GM21360 (cell line): ENCODE data around the gene TSPAN7.

Experiments used
- ATAC-seq: cut with Tn5 transposase; IDR thresholded peaks from one replicate; pipeline ENCODE4 v1.9.1; 2021; ENCODE audit warnings: mild to moderate bottlenecking, moderate library complexity; ENCODE audit not compliant: unreplicated experiment

Gene TSPAN7, protein sequence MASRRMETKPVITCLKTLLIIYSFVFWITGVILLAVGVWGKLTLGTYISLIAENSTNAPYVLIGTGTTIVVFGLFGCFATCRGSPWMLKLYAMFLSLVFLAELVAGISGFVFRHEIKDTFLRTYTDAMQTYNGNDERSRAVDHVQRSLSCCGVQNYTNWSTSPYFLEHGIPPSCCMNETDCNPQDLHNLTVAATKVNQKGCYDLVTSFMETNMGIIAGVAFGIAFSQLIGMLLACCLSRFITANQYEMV

DNA sequence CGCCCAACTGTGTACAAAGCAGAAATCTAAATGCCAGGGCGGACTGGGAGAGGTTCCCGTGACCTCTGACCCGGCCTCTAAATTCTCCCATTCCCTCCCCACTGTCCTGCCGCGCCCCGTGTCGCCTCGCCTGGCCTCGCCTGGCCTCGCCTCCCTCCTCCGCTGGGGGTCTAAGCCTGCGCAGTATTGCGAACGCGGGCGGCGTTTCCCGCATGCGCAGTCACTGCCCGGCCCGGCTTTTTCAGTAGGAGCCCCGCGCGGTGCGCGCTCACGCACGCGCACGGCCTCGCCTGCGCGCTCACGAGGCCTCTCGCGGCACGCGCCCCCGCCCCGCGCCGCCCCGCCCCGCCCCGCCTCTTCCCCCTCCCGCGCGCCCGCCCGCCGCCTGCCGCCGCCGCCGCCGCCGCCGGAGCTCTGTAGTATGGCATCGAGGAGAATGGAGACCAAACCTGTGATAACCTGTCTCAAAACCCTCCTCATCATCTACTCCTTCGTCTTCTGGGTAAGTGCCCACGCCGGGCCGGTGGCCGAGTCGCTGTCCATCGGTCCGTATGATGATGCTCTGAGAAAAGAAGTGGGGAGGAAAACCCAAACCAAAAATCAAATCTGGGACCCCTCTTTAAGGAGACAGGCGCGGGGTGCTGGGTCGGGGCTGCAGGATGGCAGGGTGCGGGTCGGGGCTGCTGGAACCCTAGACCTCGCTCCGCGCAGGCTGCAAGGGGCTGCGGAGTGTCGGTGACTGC lies at the start of gene TSPAN7:
TSS of gene TSPAN7 (plus strand) at position 417 of the 743 bp plus-strand sequence. CDS start at position 422, 5 bp downstream.
- peak; percentile 76 for ATAC-seq

- ATAC-seq, result no peak
Observed at GRCh38 chrX:38513112-38513742, 48.1 kb upstream of the TSPAN7 start.

GRCh38 chrX:38514016-38514854 lies 47.1 kb upstream of the TSPAN7 start:
- no peak for ATAC-seq

DNA sequence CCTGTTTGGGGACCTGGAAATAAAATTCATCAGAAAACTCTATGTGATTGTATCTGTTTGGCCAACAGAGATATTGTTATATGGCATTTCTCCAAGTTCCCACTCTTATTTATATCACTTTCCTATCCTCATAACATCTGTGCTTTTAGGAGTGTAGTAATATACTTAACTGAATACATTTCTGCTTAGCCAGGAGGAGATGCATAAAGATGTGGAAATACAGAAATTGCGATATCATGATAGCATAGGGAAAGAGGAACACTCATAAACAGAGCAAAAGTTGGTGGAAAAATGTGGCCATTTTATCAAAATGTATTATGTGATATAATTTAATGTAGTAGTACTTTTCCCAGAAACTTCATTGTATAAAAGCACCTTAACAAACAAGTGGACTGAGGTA lies 46.1 kb upstream of the TSPAN7 start:
- no peak for ATAC-seq

DNA sequence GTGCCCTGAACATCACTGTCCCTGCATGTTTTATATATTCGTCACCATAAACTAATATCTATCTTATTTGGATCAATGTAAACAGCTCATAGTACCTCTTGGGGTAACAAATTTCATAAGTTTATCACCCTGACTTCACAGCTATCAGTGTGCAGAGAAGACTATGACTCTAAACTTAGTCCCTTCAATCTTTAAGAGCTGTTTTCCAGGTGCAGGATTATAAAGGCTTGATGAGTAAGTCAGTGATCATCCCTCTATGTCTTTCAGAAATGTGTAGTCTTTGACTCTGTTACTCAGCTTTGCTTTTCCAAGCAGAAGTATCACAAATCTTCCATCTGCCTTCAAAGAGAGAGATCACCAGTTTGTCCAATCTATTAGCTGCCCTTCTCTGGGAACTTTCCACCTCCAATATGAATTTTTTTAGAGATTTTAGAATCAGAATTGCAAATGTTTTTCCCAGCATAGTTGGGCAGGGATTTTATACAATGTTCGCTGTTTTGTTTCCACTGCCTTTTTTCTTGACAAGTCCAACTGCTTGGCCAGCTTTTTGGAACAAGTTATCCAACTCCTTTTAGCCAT lies 45.1 kb upstream of the TSPAN7 start:
- no peak for ATAC-seq

- ATAC-seq, result no peak
Observed at GRCh38 chrX:38519651-38520050, 41.7 kb upstream of the TSPAN7 start.

- no peak for ATAC-seq
Observed at GRCh38 chrX:38538134-38538533, 23.2 kb upstream of the TSPAN7 start.

GRCh38 chrX:38539748-38540147 lies 21.6 kb upstream of the TSPAN7 start:
- no peak for ATAC-seq

GRCh38 chrX:38548508-38548907 lies 12.8 kb upstream of the TSPAN7 start:
- no peak for ATAC-seq

DNA sequence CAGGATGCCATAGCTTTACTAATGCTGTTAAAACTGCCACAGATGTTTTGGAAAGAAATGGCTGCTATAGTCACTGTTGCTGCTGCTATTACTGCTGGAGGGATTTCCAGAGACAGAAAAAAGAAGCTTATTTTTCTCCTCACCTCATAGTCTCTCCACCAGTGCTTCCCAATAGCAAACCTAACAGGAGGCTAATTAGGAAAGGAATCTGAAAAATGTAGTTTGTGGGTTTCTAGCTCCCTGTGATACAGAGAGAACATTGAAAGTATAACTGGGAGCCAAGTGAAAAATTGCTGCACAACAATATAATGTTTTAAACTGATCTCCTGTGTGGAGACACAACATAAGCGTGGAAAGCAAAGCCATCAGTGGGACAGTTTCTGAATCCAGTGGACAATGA lies 8.6 kb upstream of the TSPAN7 start:
- no peak for ATAC-seq

GRCh38 chrX:38558686-38559085 lies 2.7 kb upstream of the TSPAN7 start:
- no peak for ATAC-seq

DNA sequence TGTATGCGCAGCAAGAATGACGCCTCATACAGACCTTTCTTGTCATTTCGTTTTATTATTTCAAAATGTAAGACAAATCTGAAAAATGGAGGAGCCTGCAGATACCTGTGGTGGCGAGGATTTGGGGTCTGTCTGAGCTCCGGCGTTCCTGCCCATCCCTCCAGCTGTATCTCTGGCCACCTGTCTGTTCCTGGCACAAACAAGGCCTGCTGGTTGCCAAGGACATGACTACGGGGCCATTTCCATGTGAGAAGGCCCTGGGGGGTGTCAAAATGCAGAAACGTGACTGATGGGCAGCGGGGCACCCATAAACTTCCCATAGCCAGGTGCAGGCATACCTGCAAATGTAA lies 591 bp upstream of the TSPAN7 start:
- no peak for ATAC-seq

DNA sequence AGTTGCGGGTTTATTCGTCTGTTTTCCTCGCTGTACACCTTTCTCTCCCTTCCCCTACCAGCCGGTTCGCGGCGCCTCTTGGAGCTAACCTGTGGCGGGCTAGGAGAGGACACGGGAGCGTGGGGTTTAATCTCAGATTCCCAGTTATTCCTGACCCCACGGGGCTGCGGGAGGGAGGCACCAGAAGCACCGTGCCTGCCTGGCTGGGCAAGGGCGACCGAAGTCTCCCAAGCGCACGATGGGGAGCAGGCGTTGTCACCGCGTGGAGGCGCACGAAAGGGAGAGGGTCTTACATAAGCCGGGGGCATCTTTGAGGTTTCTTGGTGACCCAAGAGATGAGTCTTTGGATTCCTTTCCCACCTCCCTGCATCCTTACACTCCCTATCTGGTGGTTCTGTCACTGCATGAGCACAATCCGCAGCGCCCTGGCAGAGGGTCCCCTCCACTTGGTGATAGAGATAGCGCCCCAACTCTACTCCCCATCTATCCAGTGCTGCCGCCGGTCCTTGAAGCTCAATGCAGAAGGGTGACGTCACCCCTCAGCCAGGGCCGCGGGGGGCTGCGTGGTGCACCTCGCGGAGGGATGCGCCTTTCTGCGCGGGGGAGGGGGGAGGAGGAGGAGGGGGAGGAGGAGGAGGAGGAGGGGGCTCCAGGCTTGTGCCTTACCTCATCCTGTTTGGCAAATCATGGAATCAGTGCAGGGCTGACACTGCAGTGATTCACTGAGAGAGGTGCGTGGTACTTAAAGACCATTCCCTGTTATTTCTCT lies 793 bp downstream of the TSPAN7 start:
- ATAC-seq, result no peak

- ATAC-seq, result no peak
Observed at GRCh38 chrX:38563030-38563429, 1.7 kb downstream of the TSPAN7 start.

DNA sequence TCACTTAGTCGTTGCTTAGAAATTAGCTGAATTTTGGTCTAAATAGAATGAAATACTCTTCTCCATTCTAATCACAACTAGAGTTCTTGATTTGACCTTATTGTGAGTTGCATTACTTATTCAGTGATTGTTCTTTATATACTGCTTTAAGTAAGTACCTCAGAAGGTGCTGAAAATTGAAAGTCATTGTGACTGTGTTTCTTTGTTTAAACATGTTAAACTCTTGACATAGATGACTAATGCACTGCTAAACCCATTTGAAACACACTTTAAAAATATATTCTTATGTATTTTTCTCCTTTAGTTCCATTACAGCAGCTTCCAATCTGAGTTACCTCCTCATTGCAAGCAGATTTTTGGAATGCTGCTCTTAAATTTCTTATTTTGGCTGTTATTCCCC lies 9.1 kb downstream of the TSPAN7 start:
- ATAC-seq, result no peak

DNA sequence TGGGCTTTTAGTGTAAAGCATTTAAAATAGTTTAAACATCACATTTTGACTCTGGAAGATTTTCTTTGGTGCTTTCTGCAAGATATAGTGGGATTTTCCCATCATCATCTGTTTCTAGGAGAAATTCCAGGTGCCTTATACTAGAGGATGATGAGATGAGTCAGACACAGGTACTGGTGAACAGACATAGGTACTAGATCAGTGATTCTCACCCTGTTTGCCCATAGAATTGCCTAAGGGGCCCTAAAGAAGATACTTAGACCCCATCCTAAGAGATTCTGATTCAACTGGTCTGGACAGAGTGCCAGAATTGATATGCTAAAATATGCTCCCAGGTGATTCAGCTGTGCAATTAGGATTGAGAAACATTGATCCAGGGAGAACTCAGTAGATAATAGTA lies 9.7 kb downstream of the TSPAN7 start:
- no peak for ATAC-seq

DNA sequence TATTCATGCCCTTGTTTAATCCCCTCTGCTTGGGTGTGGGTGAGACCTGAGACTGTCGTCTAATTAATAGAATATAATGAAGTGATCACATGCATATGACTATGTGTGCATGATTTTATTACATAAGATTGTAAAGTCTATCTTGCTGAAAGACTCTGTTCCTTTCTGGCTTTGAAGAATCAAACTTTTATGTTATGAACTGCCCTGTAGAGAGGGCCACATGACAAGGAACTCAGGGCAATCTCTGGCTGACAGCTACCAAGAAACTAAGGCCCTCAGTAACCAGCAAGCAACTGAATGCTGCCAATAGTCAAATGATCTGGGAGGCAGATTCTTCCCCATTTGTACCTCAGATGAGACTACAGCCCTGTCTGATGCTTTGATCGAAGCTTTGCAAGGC lies 13.5 kb downstream of the TSPAN7 start:
- ATAC-seq, result no peak

- ATAC-seq, result no peak
Observed at GRCh38 chrX:38575888-38576287, 14.5 kb downstream of the TSPAN7 start.

DNA sequence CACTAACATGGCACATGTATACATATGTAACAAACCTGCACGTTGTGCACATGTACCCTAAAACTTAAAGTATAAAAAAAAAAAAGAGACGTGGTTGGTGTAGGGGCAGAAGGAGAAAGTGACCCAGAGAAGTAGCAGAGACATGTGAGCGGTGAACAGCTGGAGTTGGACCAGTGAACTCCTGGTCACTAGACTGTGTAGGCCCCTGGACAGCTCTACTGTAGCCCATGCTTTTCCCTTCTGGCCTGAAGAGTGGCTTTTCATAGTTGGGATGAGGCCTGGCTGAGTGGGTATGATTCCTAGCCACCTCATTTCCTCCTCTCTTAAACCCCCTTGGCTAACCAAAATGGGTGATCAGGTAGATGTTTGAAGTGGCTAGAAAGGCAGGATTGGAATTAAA lies 16.4 kb downstream of the TSPAN7 start:
- no peak for ATAC-seq

DNA sequence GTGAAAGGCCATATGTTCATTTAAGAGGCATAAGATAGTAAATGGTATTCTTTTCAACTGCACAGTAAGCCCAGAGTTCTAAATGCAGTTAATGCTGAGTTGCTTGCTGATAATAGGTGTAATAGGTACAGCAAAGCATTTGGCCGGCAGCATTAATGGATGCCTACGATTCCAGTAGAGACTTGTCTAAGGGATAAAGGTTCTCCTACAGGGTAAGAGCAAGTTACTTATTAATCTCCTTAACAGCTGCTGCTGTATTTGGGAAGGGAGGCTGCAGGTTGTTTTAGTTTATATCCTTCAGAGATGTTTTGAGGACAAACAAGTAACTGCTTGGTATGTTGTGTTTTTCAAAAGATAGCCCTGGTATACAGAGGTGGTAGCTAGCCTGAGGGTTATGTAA lies 16.8 kb downstream of the TSPAN7 start:
- no peak for ATAC-seq
